Breast epithelium (tissue), 4 donors: ENCODE measurements around the gene STARD3. TPM values are rescaled to one million over a fixed set of nuclear protein-coding genes. Genes with fewer than 3 reads are reported as not detected.

Experiments
- DNase-seq, 2 donors: peaks; one replicate each; pipeline ENCODE4 v3.0.0-alpha.2; 2019; ENCODE audit warnings: low spot score in 2 of 2
- H3K27ac ChIP-seq, 2 donors: fragments of 200-600 bp; sonication (generic) in 1 of 2; one replicate each; pipeline ENCODE4 v1.5.1; 2016 to 2019; ENCODE audit warnings: mild to moderate bottlenecking in 1 of 2
- H3K27me3 ChIP-seq, 2 donors: fragments of 200-600 bp; sonication (generic) in 1 of 2; one replicate each; pipeline versions ENCODE4 v1.5.1 to v1.6.0; 2017 to 2019; ENCODE audit warnings: control low read depth in 1 of 2, mild to moderate bottlenecking in 1 of 2
- H3K36me3 ChIP-seq: fragments of 200-600 bp; one replicate; pipeline ENCODE4 v1.5.1; 2019
- H3K4me1 ChIP-seq, 2 donors: fragments of 200-600 bp; sonication (generic); one replicate each; pipeline ENCODE4 v1.5.1; 2016 to 2019; ENCODE audit warnings: control low read depth in 1 of 2
- H3K4me3 ChIP-seq, 3 donors: fragments of 200-600 bp; sonication (generic); 1 replicate in 2 of 3; 2 replicates in 1 of 3; pipeline ENCODE4 v1.5.1; 2016 to 2019; ENCODE audit warnings: mild to moderate bottlenecking in 3 of 3, moderate library complexity in 2 of 3
- H3K9me3 ChIP-seq, 2 donors: fragments of 200-600 bp; sonication (generic) in 1 of 2; one replicate each; pipeline ENCODE4 v1.5.1; 2016 to 2019; ENCODE audit warnings: control low read depth in 1 of 2
- CTCF ChIP-seq, 3 donors: fragments of 450-650 bp; IDR thresholded peaks; one replicate each; pipeline ENCODE4 v1.5.1; 2016 to 2017; ENCODE audit warnings: antibody characterized with exemption in 3 of 3, mild to moderate bottlenecking in 3 of 3, moderate library complexity in 3 of 3
- POLR2A ChIP-seq: fragments of 450-650 bp; IDR thresholded peaks from one replicate; pipeline ENCODE4 v1.6.1; 2016; ENCODE audit warnings: antibody characterized with exemption, mild to moderate bottlenecking, moderate library complexity
- POLR2AphosphoS5 ChIP-seq, 3 donors: sonication (generic); formaldehyde crosslinking; IDR thresholded peaks; one replicate each; pipeline ENCODE4 v1.6.1; 2017; ENCODE audit warnings: antibody characterized with exemption in 3 of 3
- intact Hi-C: fragments of 100-400 bp; cut with DNase I; formaldehyde crosslinking; loops from one replicate; pipeline ENCODE4 v1.15.1; 2023; ENCODE audit warnings: low total_unique reads
- total RNA-seq, 3 donors: library from RNA; depleted of rRNA; stranded (reverse); fragments of >200 nt; gene quantifications; one replicate each; pipeline ENCODE4 v1.1.0, GENCODE V29; 2016

The STARD3 gene
- total RNA-seq, 3 donors from 2014 or later: 37.0 to 43.9 (median 42.0) TPM

GRCh38 chr17:39687546-39688474 is 50.9 kb downstream of the STARD3 start, which contains the start of gene PGAP3:
Gene PGAP3, minus strand, starts transcription at chr17:39688057. Its CDS starts 43 bp downstream, at chr17:39688014.
- intact Hi-C loops: no loop called here
- peak within 1 kb of the TSS; percentile 60 to 76 (median 60) for H3K4me3 ChIP-seq
- peaks cover 6 to 10% of the 10 kb centered on the region in 2 donors for H3K4me1 ChIP-seq
- peak; percentile 78 to 81 for DNase-seq
- TF ChIP-seq POLR2AphosphoS5 (IDR thresholded peaks at IDR 0.05) (peak; percentile 55 to 80 (median 65)), CTCF (IDR thresholded peaks at IDR 0.05) (no peak), POLR2A (peak; percentile 40)
- no peaks in the 10 kb centered on the region for H3K27me3 ChIP-seq
- no peaks in the 10 kb centered on the region for H3K9me3 ChIP-seq
- H3K27ac ChIP-seq: peak within 1 kb of the TSS; percentile 90 to 93
- H3K36me3 ChIP-seq: no peaks in the 10 kb centered on the region

- DNase-seq: no peak
- Histone ChIP-seq H3K27me3 (no peaks in the 10 kb centered on the region), H3K4me1 (peaks cover 6 to 10% of the 10 kb centered on the region in 2 donors), H3K27ac (peak overlapping the region; percentile 90 to 93), H3K4me3 (peak overlapping the region; percentile 60 to 76 (median 60)), H3K9me3 (no peaks in the 10 kb centered on the region), H3K36me3 (no peaks in the 10 kb centered on the region)
- intact Hi-C loops: no loop called here
- TF ChIP-seq POLR2AphosphoS5 (IDR thresholded peaks at IDR 0.05): no peak
- no peak for TF ChIP-seq POLR2A
- TF ChIP-seq CTCF (IDR thresholded peaks at IDR 0.05): no peak
Measured at GRCh38 chr17:39688475-39688835, 51.5 kb downstream of the STARD3 start.

GRCh38 chr17:39688945-39689344 is 52.0 kb downstream of the STARD3 start:
- no peak for TF ChIP-seq CTCF (IDR thresholded peaks at IDR 0.05)
- no peak for TF ChIP-seq POLR2A
- no peak for TF ChIP-seq POLR2AphosphoS5 (IDR thresholded peaks at IDR 0.05)
- no peak for DNase-seq
- intact Hi-C loops: no loop called here
- Histone ChIP-seq H3K9me3 (no peaks in the 10 kb centered on the region), H3K27me3 (no peaks in the 10 kb centered on the region), H3K36me3 (no peaks in the 10 kb centered on the region), H3K4me3 (peak overlapping the region in 1 of 3 donors; percentile 76), H3K27ac (no peak overlapping the region), H3K4me1 (peaks cover 6 to 10% of the 10 kb centered on the region in 2 donors)

DNA sequence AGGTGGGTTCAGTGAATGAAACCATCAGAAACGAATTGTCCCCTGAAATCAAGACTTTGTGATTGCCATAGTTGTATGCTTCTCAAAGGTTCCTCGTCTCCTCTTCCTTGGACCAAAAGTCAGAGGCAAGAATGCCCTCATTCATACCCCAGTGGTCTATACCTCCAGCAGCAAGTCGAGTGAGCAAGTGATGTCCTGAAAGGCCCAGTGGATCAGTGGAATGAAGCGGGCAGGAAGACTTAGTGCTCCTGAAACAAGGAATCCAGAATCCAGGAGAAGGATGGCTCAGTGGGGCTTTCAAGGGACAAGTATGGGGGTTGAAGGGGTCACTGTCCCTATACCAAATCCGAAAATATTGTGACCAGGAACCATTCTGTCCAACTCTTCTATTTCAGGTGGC is 57.6 kb downstream of the STARD3 start:
- no peaks in the 10 kb centered on the region for H3K4me1 ChIP-seq
- no peak overlapping the region for H3K4me3 ChIP-seq
- H3K27me3 ChIP-seq: no peaks in the 10 kb centered on the region
- H3K36me3 ChIP-seq: no peaks in the 10 kb centered on the region
- no peak overlapping the region for H3K27ac ChIP-seq
- DNase-seq: no peak
- intact Hi-C loops: no loop called here
- no peaks in the 10 kb centered on the region for H3K9me3 ChIP-seq
- TF ChIP-seq POLR2A: no peak
- no peak for TF ChIP-seq POLR2AphosphoS5 (IDR thresholded peaks at IDR 0.05)
- no peak for TF ChIP-seq CTCF (IDR thresholded peaks at IDR 0.05)

GRCh38 chr17:39695089-39695474 is 58.1 kb downstream of the STARD3 start:
- Histone ChIP-seq H3K27me3 (no peaks in the 10 kb centered on the region), H3K4me1 (no peaks in the 10 kb centered on the region), H3K4me3 (no peak overlapping the region), H3K27ac (no peak overlapping the region), H3K9me3 (no peaks in the 10 kb centered on the region), H3K36me3 (no peaks in the 10 kb centered on the region)
- TF ChIP-seq CTCF (IDR thresholded peaks at IDR 0.05) (no peak), POLR2AphosphoS5 (IDR thresholded peaks at IDR 0.05) (no peak), POLR2A (no peak)
- no peak for DNase-seq
- intact Hi-C loops: no loop called here
